HG03196 (cell line): ENCODE measurements around the gene BAAT.

ENCODE experiments used
- ATAC-seq: cut with Tn5 transposase; IDR thresholded peaks from one replicate; pipeline ENCODE4 v1.9.1; 2021; ENCODE audit not compliant: unreplicated experiment

The BAAT gene

GRCh38 chr9:101398930-101399642, 14.3 kb upstream of the BAAT start:
- no peak for ATAC-seq

GRCh38 chr9:101398068-101398929, 13.5 kb upstream of the BAAT start, which contains the start of the genes MRPL50 and ZNF189:
Gene MRPL50, minus strand, starts transcription at chr9:101398618. Its CDS starts 26 bp downstream, at chr9:101398592.
Gene ZNF189, plus strand, starts transcription at chr9:101398851. Its CDS starts 306 bp downstream, at chr9:101399157.
- peak; percentile 99 for ATAC-seq

- ATAC-seq, result no peak
Measured at GRCh38 chr9:101397746-101398067, 12.9 kb upstream of the BAAT start.

GRCh38 chr9:101394687-101395086, 9.9 kb upstream of the BAAT start:
- no peak for ATAC-seq

- ATAC-seq, result no peak
Measured at GRCh38 chr9:101393135-101393534, 8.3 kb upstream of the BAAT start.

GRCh38 chr9:101388507-101388993, 3.7 kb upstream of the BAAT start:
- no peak for ATAC-seq

GRCh38 chr9:101387871-101388506, 3.2 kb upstream of the BAAT start:
- peak; percentile 67 for ATAC-seq

- no peak for ATAC-seq
Measured at GRCh38 chr9:101383361-101383760, 1.4 kb downstream of the BAAT start.

GRCh38 chr9:101381833-101382342, 2.9 kb downstream of the BAAT start:
- no peak for ATAC-seq

- no peak for ATAC-seq
Measured at GRCh38 chr9:101381118-101381517, 3.7 kb downstream of the BAAT start.

- no peak for ATAC-seq
Measured at GRCh38 chr9:101380295-101380694, 4.5 kb downstream of the BAAT start.

GRCh38 chr9:101376111-101376848, 8.5 kb downstream of the BAAT start:
- ATAC-seq, result no peak

GRCh38 chr9:101375546-101375945, 9.3 kb downstream of the BAAT start:
- no peak for ATAC-seq

- ATAC-seq, result no peak
Measured at GRCh38 chr9:101372327-101373118, 12.3 kb downstream of the BAAT start.

GRCh38 chr9:101371813-101372212, 13.0 kb downstream of the BAAT start:
- ATAC-seq, result no peak

- no peak for ATAC-seq
Measured at GRCh38 chr9:101369884-101370531, 14.8 kb downstream of the BAAT start.

GRCh38 chr9:101369286-101369685, 15.5 kb downstream of the BAAT start:
- ATAC-seq, result no peak

- no peak for ATAC-seq
Measured at GRCh38 chr9:101367323-101367722, 17.5 kb downstream of the BAAT start.

- ATAC-seq, result no peak
Measured at GRCh38 chr9:101366038-101366756, 18.6 kb downstream of the BAAT start.
